GM21723 (cell line): ENCODE results near the gene RHOH.
A peak's percentile ranks its signal among the peaks of the same experiment; 100 is the strongest.
"Not testable (repeated sequence)": the region's sequence is repeated elsewhere in the genome, so short reads cannot be mapped to it uniquely, and the experiment has no call there.

Experiments used
- ATAC-seq: cut with Tn5 transposase; IDR thresholded peaks from one replicate; pipeline ENCODE4 v1.9.1; 2021; ENCODE audit warnings: mild to moderate bottlenecking, moderate library complexity; ENCODE audit not compliant: unreplicated experiment

Gene RHOH

DNA sequence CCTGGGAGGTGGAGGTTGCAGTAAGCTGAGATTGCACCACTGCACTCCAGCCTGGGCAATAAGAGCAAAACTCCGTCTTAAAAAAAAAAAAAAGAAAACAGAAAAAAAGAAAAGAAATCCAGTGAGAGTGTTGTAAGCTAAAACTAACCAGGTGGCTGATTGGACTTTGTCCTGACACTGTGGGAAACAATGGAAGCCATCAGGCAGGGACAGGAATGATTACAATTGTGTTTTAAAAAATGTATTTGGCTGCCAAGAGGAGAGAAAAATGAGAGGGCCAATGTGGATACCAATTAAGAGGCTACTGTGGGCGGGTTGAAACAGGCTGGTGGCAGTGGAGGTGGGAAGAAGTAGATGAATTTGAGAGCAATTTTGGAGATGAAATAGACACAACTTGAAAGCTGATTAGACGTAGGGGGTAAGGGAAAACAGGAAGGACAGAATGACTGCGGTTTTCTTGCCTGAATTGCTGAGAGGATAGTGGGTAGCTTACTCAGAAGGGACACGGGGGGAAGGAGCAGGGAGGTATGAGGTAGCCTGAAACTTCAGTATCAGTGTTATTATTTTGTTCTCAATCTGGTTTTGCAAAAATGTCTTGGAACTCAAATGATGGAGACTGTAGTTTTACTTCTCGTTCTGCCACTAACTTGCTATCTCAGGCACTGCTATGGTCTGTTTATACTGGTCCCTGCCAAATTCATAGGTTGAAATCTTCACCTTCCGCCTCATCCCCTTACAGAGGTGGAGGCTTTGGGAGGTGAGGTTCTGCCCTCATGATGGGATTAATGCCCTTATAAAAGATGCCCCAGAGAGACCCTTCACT lies 92.7 kb downstream of the RHOH start:
- ATAC-seq: peak; percentile 72

DNA sequence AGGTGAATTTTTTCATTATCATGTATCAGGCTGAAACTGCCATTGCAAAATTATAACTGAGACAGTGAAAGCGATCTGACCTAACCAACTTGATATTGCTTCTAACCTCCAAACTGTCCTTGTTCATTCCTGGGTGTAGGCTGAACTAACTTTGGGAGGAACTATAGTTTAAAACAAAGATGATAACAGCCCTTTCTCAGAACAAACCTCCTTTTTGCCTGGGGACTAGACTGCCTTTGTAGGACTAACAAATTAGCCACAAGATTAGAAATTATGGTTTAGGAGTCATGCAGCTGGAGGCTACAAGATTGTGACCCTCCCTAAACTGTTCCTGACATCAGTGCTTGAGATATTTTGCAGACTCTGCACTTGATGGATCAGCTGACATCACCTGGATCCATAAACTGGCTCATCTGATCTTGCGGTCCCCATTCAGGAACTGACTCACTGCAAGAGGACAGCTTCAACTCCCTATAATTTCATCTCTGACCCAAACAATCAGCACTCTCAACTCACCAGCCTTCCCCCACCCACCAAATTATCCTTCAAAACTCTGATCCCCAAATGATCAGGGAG lies 93.9 kb downstream of the RHOH start:
- ATAC-seq: not testable (repeated sequence)

- ATAC-seq: no peak
Observed at GRCh38 chr4:40292313-40292759, 95.5 kb downstream of the RHOH start.

GRCh38 chr4:40294339-40294738 lies 97.5 kb downstream of the RHOH start:
- ATAC-seq: no peak

- ATAC-seq: not testable (repeated sequence)
Observed at GRCh38 chr4:40295030-40295429, 98.2 kb downstream of the RHOH start.

GRCh38 chr4:40295572-40295971 lies 98.7 kb downstream of the RHOH start:
- no peak for ATAC-seq
